Measurements from ENCODE around the gene CDC25B. TPM values are rescaled to one million over a fixed set of nuclear protein-coding genes. Genes with fewer than 3 reads are reported as not detected.

CDC25B gene
- total RNA-seq, 1 donor from 2014 or later = 26.5 TPM

DNA sequence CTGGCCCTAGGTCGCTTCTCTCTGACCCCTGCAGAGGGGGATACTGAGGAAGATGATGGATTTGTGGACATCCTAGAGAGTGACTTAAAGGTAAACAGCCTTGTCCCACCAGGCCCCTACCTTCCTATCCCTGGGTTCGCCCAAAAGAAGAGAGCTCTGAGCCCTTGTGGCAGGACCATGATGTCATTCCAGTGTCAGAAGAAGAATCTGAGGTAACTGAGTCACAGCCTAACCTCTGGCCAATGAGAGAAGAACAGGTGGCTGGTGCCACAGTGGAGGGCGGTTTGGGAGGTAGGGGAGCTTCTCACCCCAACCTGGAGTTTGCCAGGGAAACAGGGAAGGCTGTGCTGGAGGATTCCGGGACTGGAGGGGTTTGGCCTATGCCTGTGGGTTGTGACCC is 5.2 kb downstream of the CDC25B start:
- H3K4me1 ChIP-seq = peaks cover 56% of the 10 kb centered on the region
- intact Hi-C loops (cut with DNase I) = no loop called here
- peaks cover 0 to 46% of the 10 kb centered on the region in 2 donors for H3K36me3 ChIP-seq
- no peaks in the 10 kb centered on the region for H3K27me3 ChIP-seq
- H3K9me3 ChIP-seq = no peaks in the 10 kb centered on the region
- no peak overlapping the region for H3K27ac ChIP-seq
- no peak for DNase-seq (ENCODE audit: extremely low spot score in 2 of 2)
- H3K4me3 ChIP-seq = no peak overlapping the region
- TF ChIP-seq POLR2AphosphoS5 (IDR thresholded peaks at IDR 0.05; ENCODE audit: insufficient read depth in 1 of 2, low read depth in 1 of 2) (no peak), POLR2A (IDR thresholded peaks at IDR 0.05) (no peak)
- TF ChIP-seq, protein P1, sequence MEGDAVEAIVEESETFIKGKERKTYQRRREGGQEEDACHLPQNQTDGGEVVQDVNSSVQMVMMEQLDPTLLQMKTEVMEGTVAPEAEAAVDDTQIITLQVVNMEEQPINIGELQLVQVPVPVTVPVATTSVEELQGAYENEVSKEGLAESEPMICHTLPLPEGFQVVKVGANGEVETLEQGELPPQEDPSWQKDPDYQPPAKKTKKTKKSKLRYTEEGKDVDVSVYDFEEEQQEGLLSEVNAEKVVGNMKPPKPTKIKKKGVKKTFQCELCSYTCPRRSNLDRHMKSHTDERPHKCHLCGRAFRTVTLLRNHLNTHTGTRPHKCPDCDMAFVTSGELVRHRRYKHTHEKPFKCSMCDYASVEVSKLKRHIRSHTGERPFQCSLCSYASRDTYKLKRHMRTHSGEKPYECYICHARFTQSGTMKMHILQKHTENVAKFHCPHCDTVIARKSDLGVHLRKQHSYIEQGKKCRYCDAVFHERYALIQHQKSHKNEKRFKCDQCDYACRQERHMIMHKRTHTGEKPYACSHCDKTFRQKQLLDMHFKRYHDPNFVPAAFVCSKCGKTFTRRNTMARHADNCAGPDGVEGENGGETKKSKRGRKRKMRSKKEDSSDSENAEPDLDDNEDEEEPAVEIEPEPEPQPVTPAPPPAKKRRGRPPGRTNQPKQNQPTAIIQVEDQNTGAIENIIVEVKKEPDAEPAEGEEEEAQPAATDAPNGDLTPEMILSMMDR (IDR thresholded peaks at IDR 0.05) = no peak

DNA sequence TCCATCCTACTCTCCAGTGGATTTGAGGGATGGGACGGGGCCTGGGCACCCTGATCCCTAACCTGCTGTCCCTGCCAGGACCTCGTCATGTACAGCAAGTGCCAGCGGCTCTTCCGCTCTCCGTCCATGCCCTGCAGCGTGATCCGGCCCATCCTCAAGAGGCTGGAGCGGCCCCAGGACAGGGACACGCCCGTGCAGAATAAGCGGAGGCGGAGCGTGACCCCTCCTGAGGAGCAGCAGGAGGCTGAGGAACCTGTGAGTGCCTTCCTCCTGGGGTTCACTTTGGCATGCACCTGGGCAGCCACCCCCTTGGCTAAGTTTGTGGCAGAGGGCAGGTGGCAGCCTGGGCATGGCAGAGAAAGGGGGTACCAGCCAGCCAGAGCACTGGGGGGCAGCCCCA is 5.7 kb downstream of the CDC25B start:
- Histone ChIP-seq H3K4me3 (no peak overlapping the region), H3K36me3 (peaks cover 0 to 46% of the 10 kb centered on the region in 2 donors), H3K27ac (no peak overlapping the region), H3K9me3 (no peaks in the 10 kb centered on the region), H3K27me3 (no peaks in the 10 kb centered on the region), H3K4me1 (peaks cover 56% of the 10 kb centered on the region)
- DNase-seq (ENCODE audit: extremely low spot score in 2 of 2) = no peak
- TF ChIP-seq POLR2A (IDR thresholded peaks at IDR 0.05) (no peak), POLR2AphosphoS5 (IDR thresholded peaks at IDR 0.05; ENCODE audit: insufficient read depth in 1 of 2, low read depth in 1 of 2) (no peak)
- TF ChIP-seq, protein P1 (IDR thresholded peaks at IDR 0.05) = no peak
- intact Hi-C loops (cut with DNase I) = no loop called here

GRCh38 chr20:3802524-3803239 is 6.6 kb downstream of the CDC25B start:
- H3K9me3 ChIP-seq = no peaks in the 10 kb centered on the region
- DNase-seq (ENCODE audit: extremely low spot score in 2 of 2) = no peak
- H3K27me3 ChIP-seq = no peaks in the 10 kb centered on the region
- H3K4me1 ChIP-seq = peaks cover 56% of the 10 kb centered on the region
- H3K27ac ChIP-seq = no peak overlapping the region
- H3K36me3 ChIP-seq = peaks cover 0 to 46% of the 10 kb centered on the region in 2 donors
- TF ChIP-seq, protein P1 (IDR thresholded peaks at IDR 0.05) = no peak
- TF ChIP-seq POLR2AphosphoS5 (IDR thresholded peaks at IDR 0.05; ENCODE audit: insufficient read depth in 1 of 2, low read depth in 1 of 2) (no peak), POLR2A (IDR thresholded peaks at IDR 0.05) (no peak)
- H3K4me3 ChIP-seq = no peak overlapping the region
- intact Hi-C loops (cut with DNase I) = no loop called here

DNA sequence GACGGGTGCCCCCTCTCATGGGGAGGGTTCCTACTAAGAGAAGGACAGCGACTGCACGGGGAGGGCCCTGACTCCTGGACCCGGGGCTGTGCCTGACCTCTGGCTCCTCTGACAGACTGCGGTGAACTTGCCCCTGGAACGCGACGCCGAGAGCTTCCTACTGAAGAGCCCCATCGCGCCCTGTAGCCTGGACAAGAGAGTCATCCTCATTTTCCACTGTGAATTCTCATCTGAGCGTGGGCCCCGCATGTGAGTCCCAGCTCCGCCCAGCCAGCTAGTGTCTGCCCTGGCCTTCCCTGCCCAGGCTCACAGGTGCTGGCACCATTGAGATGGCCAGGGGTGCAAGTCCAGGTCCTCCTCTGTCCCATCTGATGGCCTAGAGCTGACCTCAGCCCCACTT is 7.2 kb downstream of the CDC25B start:
- DNase-seq (ENCODE audit: extremely low spot score in 2 of 2) = peak in 1 of 2 donors; percentile 85
- Histone ChIP-seq H3K4me3 (no peak overlapping the region), H3K27ac (peak overlapping the region; percentile 95), H3K4me1 (peaks cover 56% of the 10 kb centered on the region), H3K9me3 (no peaks in the 10 kb centered on the region), H3K27me3 (no peaks in the 10 kb centered on the region), H3K36me3 (peaks cover 0 to 46% of the 10 kb centered on the region in 2 donors)
- intact Hi-C loops (cut with DNase I) = no loop called here
- TF ChIP-seq POLR2A (IDR thresholded peaks at IDR 0.05) (no peak), POLR2AphosphoS5 (IDR thresholded peaks at IDR 0.05; ENCODE audit: insufficient read depth in 1 of 2, low read depth in 1 of 2) (no peak)
- TF ChIP-seq, protein P1 (IDR thresholded peaks at IDR 0.05) = no peak

- peaks cover 0 to 46% of the 10 kb centered on the region in 2 donors for H3K36me3 ChIP-seq
- peaks cover 56% of the 10 kb centered on the region for H3K4me1 ChIP-seq
- DNase-seq (ENCODE audit: extremely low spot score in 2 of 2) = peak in 1 of 2 donors; percentile 72
- intact Hi-C loops (cut with DNase I) = no loop called here
- H3K9me3 ChIP-seq = no peaks in the 10 kb centered on the region
- H3K27ac ChIP-seq = peak overlapping the region; percentile 95
- TF ChIP-seq, protein P1 (IDR thresholded peaks at IDR 0.05) = no peak
- TF ChIP-seq POLR2AphosphoS5 (IDR thresholded peaks at IDR 0.05; ENCODE audit: insufficient read depth in 1 of 2, low read depth in 1 of 2) (no peak), POLR2A (IDR thresholded peaks at IDR 0.05) (no peak)
- H3K27me3 ChIP-seq = no peaks in the 10 kb centered on the region
- no peak overlapping the region for H3K4me3 ChIP-seq
Measured at GRCh38 chr20:3803854-3804253, 7.7 kb downstream of the CDC25B start.

Data from vagina (tissue), 2 donors.